ENCODE data around the gene MRGPRF.

DNA sequence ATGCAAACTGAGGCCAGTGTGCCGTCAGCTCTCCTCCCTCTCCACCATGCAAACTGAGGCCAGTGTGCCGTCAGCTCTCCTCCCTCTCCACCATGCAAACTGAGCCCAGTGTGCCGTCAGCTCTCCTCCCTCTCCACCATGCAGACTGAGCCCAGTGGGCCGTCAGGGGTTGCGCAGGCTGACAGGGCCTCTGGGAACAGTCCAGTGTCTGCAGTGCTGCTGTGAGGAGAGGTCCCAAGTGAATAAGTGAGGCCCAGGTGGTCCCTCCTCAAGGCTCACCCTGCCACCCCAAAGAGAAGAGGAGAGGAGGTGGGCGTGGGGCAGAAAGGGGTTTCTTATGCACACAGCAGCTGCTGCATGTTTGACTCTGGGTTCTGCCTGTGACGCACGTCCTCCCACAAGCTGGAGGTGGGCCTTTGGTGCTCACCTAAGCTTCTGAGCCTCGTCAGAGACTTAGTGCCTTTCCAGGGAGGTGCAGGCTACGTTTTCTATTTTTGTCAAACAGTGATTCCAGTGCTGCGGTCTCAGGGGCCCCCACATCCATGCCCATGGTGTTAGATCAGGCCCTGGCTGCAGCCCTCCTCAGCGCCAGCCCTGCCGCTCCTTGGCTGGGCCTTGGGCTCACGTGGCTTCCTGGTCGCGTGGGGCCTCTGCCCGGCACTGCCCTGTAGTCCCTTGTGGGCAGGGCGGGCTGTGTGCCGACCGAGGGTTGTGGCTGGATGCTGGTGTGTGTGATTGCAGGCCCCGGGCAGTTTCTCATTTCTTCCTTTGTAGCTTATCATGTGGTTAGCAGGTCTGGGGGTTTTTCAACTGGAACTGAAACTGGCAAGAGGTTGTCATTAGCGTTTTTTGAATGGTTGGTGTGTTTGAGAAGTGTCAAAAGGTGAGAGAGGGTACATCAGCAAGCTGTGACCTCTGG lies 42.8 kb upstream of the MRGPRF start:
- TF ChIP-seq, protein P1, sequence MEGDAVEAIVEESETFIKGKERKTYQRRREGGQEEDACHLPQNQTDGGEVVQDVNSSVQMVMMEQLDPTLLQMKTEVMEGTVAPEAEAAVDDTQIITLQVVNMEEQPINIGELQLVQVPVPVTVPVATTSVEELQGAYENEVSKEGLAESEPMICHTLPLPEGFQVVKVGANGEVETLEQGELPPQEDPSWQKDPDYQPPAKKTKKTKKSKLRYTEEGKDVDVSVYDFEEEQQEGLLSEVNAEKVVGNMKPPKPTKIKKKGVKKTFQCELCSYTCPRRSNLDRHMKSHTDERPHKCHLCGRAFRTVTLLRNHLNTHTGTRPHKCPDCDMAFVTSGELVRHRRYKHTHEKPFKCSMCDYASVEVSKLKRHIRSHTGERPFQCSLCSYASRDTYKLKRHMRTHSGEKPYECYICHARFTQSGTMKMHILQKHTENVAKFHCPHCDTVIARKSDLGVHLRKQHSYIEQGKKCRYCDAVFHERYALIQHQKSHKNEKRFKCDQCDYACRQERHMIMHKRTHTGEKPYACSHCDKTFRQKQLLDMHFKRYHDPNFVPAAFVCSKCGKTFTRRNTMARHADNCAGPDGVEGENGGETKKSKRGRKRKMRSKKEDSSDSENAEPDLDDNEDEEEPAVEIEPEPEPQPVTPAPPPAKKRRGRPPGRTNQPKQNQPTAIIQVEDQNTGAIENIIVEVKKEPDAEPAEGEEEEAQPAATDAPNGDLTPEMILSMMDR (IDR thresholded peaks at IDR 0.05; ENCODE audit: low read length) = no peak
- TF ChIP-seq EZH2phosphoT487 (IDR thresholded peaks at IDR 0.05; ENCODE audit: low read length) = no peak

All from MM.1S (cell line).